IMR-90 (cell line): ENCODE data around the gene SRRM2. TPM values are rescaled to one million over a fixed set of nuclear protein-coding genes. Genes with fewer than 3 reads are reported as not detected.

ENCODE experiments used
- MAZ ChIP-seq: IDR thresholded peaks from 2 replicates; pipeline ENCODE4 v1.6.1; 2012; ENCODE audit warnings: low read depth, mild to moderate bottlenecking, low read length, improper control_type of control experiment, moderate library complexity, borderline replicate concordance
- NFE2L2 ChIP-seq: fragments of 150-350 bp; IDR thresholded peaks from 2 replicates; pipeline ENCODE4 v1.6.1; 2016; ENCODE audit warnings: low read depth, mild to moderate bottlenecking, low read length
- RCOR1 ChIP-seq: IDR thresholded peaks from 2 replicates; pipeline ENCODE4 v1.6.1; 2012; ENCODE audit warnings: mild to moderate bottlenecking, low read length, improper control_type of control experiment; ENCODE audit not compliant: insufficient replicate concordance
- USF2 ChIP-seq: fragments of 150-350 bp; IDR thresholded peaks from 2 replicates; pipeline ENCODE4 v1.6.1; 2017; ENCODE audit warnings: mild to moderate bottlenecking, antibody characterized with exemption, low read length, low read depth
- polyA plus RNA-seq, 3 experiments: library from polyadenylated mRNA; depleted of rRNA; stranded (reverse); fragments of >200 nt; gene quantifications; 2 replicates each; pipeline ENCODE4 v1.2.3, GENCODE V29; 2012; ENCODE audit warnings: low replicate concordance in 1 of 3
- total RNA-seq: library from RNA; depleted of rRNA; stranded (reverse); fragments of >200 nt; gene quantifications from 2 replicates; pipeline ENCODE4 v1.2.3, GENCODE V29; 2012

SRRM2 gene
- total and polyA plus RNA-seq, 2 of the 4 experiments (the other 2 are of a cell fraction) = 20.3 to 300 TPM

GRCh38 chr16:2774161-2774891 lies 21.9 kb downstream of the SRRM2 start (continued):
- TF ChIP-seq USF2 (no peak), NFE2L2 (no peak), RCOR1 (no peak), MAZ (no peak)
